ENCODE results near the gene ADAMTS8. TPM values are rescaled to one million over a fixed set of nuclear protein-coding genes. Genes with fewer than 3 reads are reported as not detected.

Gene ADAMTS8
- total RNA-seq, 2 experiments from 2014 or later: not detected

GRCh38 chr11:130413405-130414106 is 14.9 kb downstream of the ADAMTS8 start:
- Mint-ChIP-seq H3K4me3 (no peak overlapping the region), H3K9me3 (ENCODE audit: insufficient read depth) (no peaks in the 10 kb centered on the region), H3K27ac (no peak overlapping the region), H3K36me3 (ENCODE audit: low read depth) (no peaks in the 10 kb centered on the region), H3K27me3 (ENCODE audit: low read depth) (peaks cover 12% of the 10 kb centered on the region), H3K4me1 (ENCODE audit: low read depth) (peaks cover 3% of the 10 kb centered on the region)
- DNase-seq: no peak
- ChIA-PET POLR2A (no interaction called here), CTCF (interaction anchor here (1.3 kb wide), 1 partner anchor 21 kb away, joined by 3 read pairs; no protein-coding TSS in a partner anchor)
- no peak for ATAC-seq

- no peak overlapping the region for H3K4me3 Mint-ChIP-seq
- ChIA-PET CTCF (no interaction called here), POLR2A (no interaction called here)
- ATAC-seq (no peak), DNase-seq (no peak)
- peaks cover 3% of the 10 kb centered on the region for H3K4me1 Mint-ChIP-seq (ENCODE audit: low read depth)
- H3K27me3 Mint-ChIP-seq (ENCODE audit: low read depth): peaks cover 12% of the 10 kb centered on the region
- no peaks in the 10 kb centered on the region for H3K36me3 Mint-ChIP-seq (ENCODE audit: low read depth)
- no peaks in the 10 kb centered on the region for H3K9me3 Mint-ChIP-seq (ENCODE audit: insufficient read depth)
- no peak overlapping the region for H3K27ac Mint-ChIP-seq
Observed at GRCh38 chr11:130411223-130411622, 17.2 kb downstream of the ADAMTS8 start.

GRCh38 chr11:130409594-130410388 is 18.6 kb downstream of the ADAMTS8 start:
- H3K27ac Mint-ChIP-seq: no peak overlapping the region
- no peaks in the 10 kb centered on the region for H3K9me3 Mint-ChIP-seq (ENCODE audit: insufficient read depth)
- H3K4me3 Mint-ChIP-seq: no peak overlapping the region
- ChIA-PET CTCF (no interaction called here), POLR2A (no interaction called here)
- ATAC-seq: no peak
- H3K4me1 Mint-ChIP-seq (ENCODE audit: low read depth): peaks cover 3% of the 10 kb centered on the region
- no peaks in the 10 kb centered on the region for H3K36me3 Mint-ChIP-seq (ENCODE audit: low read depth)
- H3K27me3 Mint-ChIP-seq (ENCODE audit: low read depth): peaks cover 9% of the 10 kb centered on the region
- DNase-seq: no peak

GRCh38 chr11:130408901-130409300 is 19.5 kb downstream of the ADAMTS8 start:
- H3K27me3 Mint-ChIP-seq (ENCODE audit: low read depth): peaks cover 6% of the 10 kb centered on the region
- ChIA-PET POLR2A (no interaction called here), CTCF (no interaction called here)
- no peak for ATAC-seq
- no peaks in the 10 kb centered on the region for H3K36me3 Mint-ChIP-seq (ENCODE audit: low read depth)
- H3K4me3 Mint-ChIP-seq: no peak overlapping the region
- H3K4me1 Mint-ChIP-seq (ENCODE audit: low read depth): no peaks in the 10 kb centered on the region
- no peaks in the 10 kb centered on the region for H3K9me3 Mint-ChIP-seq (ENCODE audit: insufficient read depth)
- no peak for DNase-seq
- no peak overlapping the region for H3K27ac Mint-ChIP-seq

GRCh38 chr11:130408401-130408890 is 20.0 kb downstream of the ADAMTS8 start:
- no peak overlapping the region for H3K27ac Mint-ChIP-seq
- H3K36me3 Mint-ChIP-seq (ENCODE audit: low read depth): no peaks in the 10 kb centered on the region
- H3K9me3 Mint-ChIP-seq (ENCODE audit: insufficient read depth): no peaks in the 10 kb centered on the region
- no peak for DNase-seq
- H3K4me3 Mint-ChIP-seq: no peak overlapping the region
- H3K4me1 Mint-ChIP-seq (ENCODE audit: low read depth): no peaks in the 10 kb centered on the region
- ChIA-PET CTCF (no interaction called here), POLR2A (no interaction called here)
- peaks cover 10% of the 10 kb centered on the region for H3K27me3 Mint-ChIP-seq (ENCODE audit: low read depth)
- no peak for ATAC-seq

- CTCF ChIA-PET: no interaction called here
- Mint-ChIP-seq H3K36me3 (ENCODE audit: low read depth) (no peaks in the 10 kb centered on the region), H3K4me1 (ENCODE audit: low read depth) (no peaks in the 10 kb centered on the region), H3K9me3 (ENCODE audit: insufficient read depth) (no peaks in the 10 kb centered on the region), H3K4me3 (no peak overlapping the region), H3K27ac (no peak overlapping the region), H3K27me3 (ENCODE audit: low read depth) (peaks cover 10% of the 10 kb centered on the region)
- POLR2A ChIA-PET: no interaction called here
- DNase-seq (no peak), ATAC-seq (no peak)
Observed at GRCh38 chr11:130407978-130408377, 20.4 kb downstream of the ADAMTS8 start.

GRCh38 chr11:130405428-130405827 is 23.0 kb downstream of the ADAMTS8 start:
- Mint-ChIP-seq H3K4me3 (no peak overlapping the region), H3K27ac (no peak overlapping the region), H3K27me3 (ENCODE audit: low read depth) (peaks cover 22% of the 10 kb centered on the region), H3K9me3 (ENCODE audit: insufficient read depth) (no peaks in the 10 kb centered on the region), H3K4me1 (ENCODE audit: low read depth) (peaks cover 8% of the 10 kb centered on the region), H3K36me3 (ENCODE audit: low read depth) (no peaks in the 10 kb centered on the region)
- POLR2A ChIA-PET: no interaction called here
- ATAC-seq: no peak
- CTCF ChIA-PET: no interaction called here
- DNase-seq: no peak

GRCh38 chr11:130404727-130405126 is 23.7 kb downstream of the ADAMTS8 start:
- ChIA-PET POLR2A (no interaction called here), CTCF (no interaction called here)
- ATAC-seq (no peak), DNase-seq (no peak)
- peaks cover 27% of the 10 kb centered on the region for H3K27me3 Mint-ChIP-seq (ENCODE audit: low read depth)
- peaks cover 13% of the 10 kb centered on the region for H3K4me1 Mint-ChIP-seq (ENCODE audit: low read depth)
- no peaks in the 10 kb centered on the region for H3K9me3 Mint-ChIP-seq (ENCODE audit: insufficient read depth)
- H3K27ac Mint-ChIP-seq: no peak overlapping the region
- H3K36me3 Mint-ChIP-seq (ENCODE audit: low read depth): no peaks in the 10 kb centered on the region
- no peak overlapping the region for H3K4me3 Mint-ChIP-seq

GRCh38 chr11:130403967-130404366 is 24.4 kb downstream of the ADAMTS8 start:
- DNase-seq (no peak), ATAC-seq (no peak)
- ChIA-PET CTCF (no interaction called here), POLR2A (no interaction called here)
- Mint-ChIP-seq H3K4me1 (ENCODE audit: low read depth) (peaks cover 13% of the 10 kb centered on the region), H3K27ac (no peak overlapping the region), H3K27me3 (ENCODE audit: low read depth) (peaks cover 24% of the 10 kb centered on the region), H3K9me3 (ENCODE audit: insufficient read depth) (no peaks in the 10 kb centered on the region), H3K4me3 (no peak overlapping the region), H3K36me3 (ENCODE audit: low read depth) (no peaks in the 10 kb centered on the region)

GRCh38 chr11:130403271-130403804 is 25.1 kb downstream of the ADAMTS8 start:
- POLR2A ChIA-PET: no interaction called here
- no peak for ATAC-seq
- CTCF ChIA-PET: no interaction called here

GRCh38 chr11:130402570-130402969 is 25.8 kb downstream of the ADAMTS8 start:
- ATAC-seq: no peak
- DNase-seq: no peak
- Mint-ChIP-seq H3K4me3 (no peak overlapping the region), H3K4me1 (ENCODE audit: low read depth) (peaks cover 13% of the 10 kb centered on the region), H3K36me3 (ENCODE audit: low read depth) (no peaks in the 10 kb centered on the region), H3K9me3 (ENCODE audit: insufficient read depth) (no peaks in the 10 kb centered on the region), H3K27me3 (ENCODE audit: low read depth) (peaks cover 29% of the 10 kb centered on the region), H3K27ac (no peak overlapping the region)
- POLR2A ChIA-PET: no interaction called here
- CTCF ChIA-PET: no interaction called here

More at GRCh38 chr11:130403271-130403804, 25.1 kb downstream of the ADAMTS8 start:
- no peaks in the 10 kb centered on the region for H3K36me3 Mint-ChIP-seq (ENCODE audit: low read depth)
- H3K4me1 Mint-ChIP-seq (ENCODE audit: low read depth): peaks cover 13% of the 10 kb centered on the region
- no peak overlapping the region for H3K27ac Mint-ChIP-seq
- H3K9me3 Mint-ChIP-seq (ENCODE audit: insufficient read depth): no peaks in the 10 kb centered on the region
- DNase-seq: no peak
- peaks cover 25% of the 10 kb centered on the region for H3K27me3 Mint-ChIP-seq (ENCODE audit: low read depth)
- no peak overlapping the region for H3K4me3 Mint-ChIP-seq

- ChIA-PET CTCF (interaction anchor here (0.9 kb wide), 1 partner anchor 188 kb away, joined by 3 read pairs; no protein-coding TSS in a partner anchor), POLR2A (no interaction called here)
- Mint-ChIP-seq H3K4me3 (no peak overlapping the region), H3K9me3 (ENCODE audit: insufficient read depth) (no peaks in the 10 kb centered on the region), H3K27me3 (ENCODE audit: low read depth) (peaks cover 33% of the 10 kb centered on the region), H3K36me3 (ENCODE audit: low read depth) (no peaks in the 10 kb centered on the region), H3K27ac (no peak overlapping the region), H3K4me1 (ENCODE audit: low read depth) (peaks cover 13% of the 10 kb centered on the region)
- DNase-seq: no peak
- ATAC-seq: no peak
Observed at GRCh38 chr11:130400781-130401483, 27.5 kb downstream of the ADAMTS8 start.

Data from activated CD8-positive, alpha-beta T cell treated with anti-CD3 and anti-CD28 coated beads, Interleukin-2, amount 10 ng/mL, durations not matched to agents 7 days and 5 days (primary cell).